Fibroblast of the aortic adventitia (primary cell): ENCODE measurements around the gene BAX. TPM values are rescaled to one million over a fixed set of nuclear protein-coding genes. Genes with fewer than 3 reads are reported as not detected.

Source experiments
- DNase-seq: peaks from one replicate; pipeline ENCODE4 v3.0.0-alpha.2; 2010; ENCODE audit warnings: low read depth
- H3K4me3 ChIP-seq: 2 replicates; pipeline ENCODE4 v1.5.1; 2011; ENCODE audit warnings: low read depth, mild to moderate bottlenecking, control low read depth, low read length, moderate library complexity
- CTCF ChIP-seq: IDR thresholded peaks from 2 replicates; pipeline ENCODE4 v1.5.1; 2011; ENCODE audit warnings: mild to moderate bottlenecking, low read length, control low read depth, inconsistent platforms; ENCODE audit not compliant: insufficient read depth
- total RNA-seq: library from RNA; depleted of rRNA; stranded (reverse); fragments of >200 nt; gene quantifications from 2 replicates; pipeline ENCODE4 v1.2.3, GENCODE V29; 2012; ENCODE audit warnings: low replicate concordance

Gene BAX
- total RNA-seq, 1 donor = 45.8 TPM

GRCh38 chr19:48955308-48955958 is 758 bp downstream of the BAX start:
- peak overlapping the region; percentile 92 for H3K4me3 ChIP-seq
- no peak for TF ChIP-seq CTCF
- no peak for DNase-seq

DNA sequence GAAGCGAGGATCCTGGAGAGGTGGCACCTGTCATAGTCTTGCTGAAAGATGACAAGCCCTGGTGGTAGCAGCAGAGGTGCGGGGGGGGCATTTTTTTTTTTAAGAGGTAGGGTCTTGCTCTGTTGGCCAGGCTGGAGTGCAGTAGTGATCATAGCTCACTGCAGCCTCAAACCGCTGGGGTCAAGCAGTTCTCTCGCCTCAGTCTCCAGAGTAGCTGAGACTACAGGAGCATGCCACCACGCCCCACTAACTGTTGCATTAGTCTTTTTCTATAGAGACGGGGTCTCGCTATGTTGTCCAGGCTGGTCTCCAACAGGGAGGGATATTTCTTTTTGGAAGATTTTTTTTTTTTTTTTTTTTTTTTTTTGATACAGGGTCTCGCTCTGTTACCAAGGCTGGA is 3.3 kb downstream of the BAX start:
- DNase-seq = no peak
- H3K4me3 ChIP-seq = no peak overlapping the region
- no peak for TF ChIP-seq CTCF

DNA sequence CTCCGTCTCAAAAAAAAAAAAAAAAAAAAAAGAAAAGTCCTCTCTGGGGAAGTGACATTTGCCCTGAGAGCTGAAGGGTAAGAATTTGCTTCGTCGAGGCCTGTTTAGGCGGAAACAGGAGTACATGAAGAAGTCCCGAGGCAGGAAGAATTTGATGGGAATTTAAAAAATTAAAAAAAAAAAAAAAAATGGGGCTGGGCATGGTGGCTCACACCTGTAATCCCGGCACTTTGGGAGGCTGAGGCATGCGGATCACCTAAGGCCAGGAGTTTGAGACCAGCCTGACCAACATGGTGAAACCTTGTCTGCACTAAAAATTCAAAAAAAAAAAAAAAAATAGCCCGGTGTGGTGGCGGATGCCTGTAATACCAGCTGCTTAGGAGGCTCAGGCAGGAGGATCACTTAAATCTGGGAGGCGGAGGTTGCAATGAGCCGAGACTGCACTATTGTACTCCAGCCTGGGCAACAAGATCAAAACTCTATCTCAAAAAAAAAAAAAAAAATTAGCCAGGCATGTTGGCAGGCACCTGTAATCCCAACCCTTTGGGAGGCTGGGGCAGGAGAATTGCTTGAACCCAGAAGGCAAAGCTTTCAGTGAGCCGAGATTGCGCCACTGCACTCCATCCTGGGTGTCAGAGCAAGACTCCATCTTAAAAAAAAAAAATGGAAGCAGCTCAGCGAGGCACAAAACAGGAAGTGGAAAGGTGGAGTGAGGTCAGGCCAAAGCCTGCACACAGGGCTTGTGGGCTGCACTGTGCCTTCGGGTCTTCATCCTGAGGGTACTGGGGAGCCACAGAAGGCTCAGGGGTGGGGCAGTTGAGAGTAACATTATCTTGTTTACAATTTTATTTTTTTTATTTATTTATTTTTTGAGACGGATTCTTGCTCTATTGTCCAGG is 4.9 kb downstream of the BAX start:
- no peak for TF ChIP-seq CTCF

DNA sequence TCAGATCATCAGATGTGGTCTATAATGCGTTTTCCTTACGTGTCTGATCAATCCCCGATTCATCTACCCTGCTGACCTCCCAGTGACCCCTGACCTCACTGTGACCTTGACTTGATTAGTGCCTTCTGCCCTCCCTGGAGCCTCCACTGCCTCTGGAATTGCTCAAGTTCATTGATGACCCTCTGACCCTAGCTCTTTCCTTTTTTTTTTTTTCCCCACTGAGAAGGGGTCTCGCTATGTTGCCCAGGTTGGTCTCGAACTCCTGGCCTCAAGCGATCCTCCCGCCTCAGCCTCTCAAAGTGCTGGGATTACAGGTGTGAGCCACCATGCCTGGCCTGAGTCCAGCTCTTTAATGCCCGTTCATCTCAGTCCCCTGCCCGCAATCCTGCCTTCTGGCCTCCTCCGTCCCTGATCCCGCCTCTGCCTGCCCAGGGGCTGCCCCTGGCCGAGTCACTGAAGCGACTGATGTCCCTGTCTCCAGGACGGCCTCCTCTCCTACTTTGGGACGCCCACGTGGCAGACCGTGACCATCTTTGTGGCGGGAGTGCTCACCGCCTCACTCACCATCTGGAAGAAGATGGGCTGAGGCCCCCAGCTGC is 6.5 kb downstream of the BAX start:
- no peak overlapping the region for H3K4me3 ChIP-seq
- DNase-seq = no peak
- TF ChIP-seq CTCF = no peak

More for the DNA sequence above, 4.9 kb downstream of the BAX start:
- DNase-seq = no peak
- no peak overlapping the region for H3K4me3 ChIP-seq

- H3K4me3 ChIP-seq = no peak overlapping the region
- TF ChIP-seq CTCF = no peak
- no peak for DNase-seq
These were observed 7.0 kb downstream of the BAX start for GRCh38 chr19:48961673-48962028.

GRCh38 chr19:48962029-48962848 is 7.6 kb downstream of the BAX start:
- H3K4me3 ChIP-seq = no peak overlapping the region
- no peak for DNase-seq
- TF ChIP-seq CTCF = no peak
